K562 (cell line): ENCODE measurements around the gene HRAS. TPM values are rescaled to one million over a fixed set of nuclear protein-coding genes. Genes with fewer than 3 reads are reported as not detected.

Experiments used
- DACH1 ChIP-seq: fragments of 450-650 bp; IDR thresholded peaks from 2 replicates; pipeline ENCODE4 v1.6.1; 2018; ENCODE audit not compliant: partially characterized antibody
- FOSL1 ChIP-seq: fragments of 200-800 bp; sonication (Bioruptor generic); conservative IDR thresholded peaks from 2 replicates; pipeline ENCODE4 v1.6.1; 2016; ENCODE audit warnings: missing genetic modification characterization, missing compliant biosample characterization
- GATAD2A ChIP-seq: fragments of 450-650 bp; IDR thresholded peaks from 2 replicates; pipeline ENCODE4 v1.6.1; 2017
- HSF4 ChIP-seq: fragments of 250-450 bp; sonication (Bioruptor Pico); IDR thresholded peaks from 2 replicates; pipeline ENCODE4 v2.1.2; 2022; ENCODE audit warnings: mild to moderate bottlenecking, moderate library complexity, borderline replicate concordance
- MGA ChIP-seq: fragments of 450-650 bp; IDR thresholded peaks from 2 replicates; pipeline ENCODE4 v1.6.1; 2016; ENCODE audit warnings: mild to moderate bottlenecking, moderate library complexity
- RCOR1 ChIP-seq, 2 experiments: IDR thresholded peaks; 2 replicates each; pipeline ENCODE4 v1.6.1; 2012; ENCODE audit warnings: low read depth in 2 of 2, low read length in 2 of 2, borderline replicate concordance in 1 of 2, improper control_type of control experiment in 1 of 2
- TBP ChIP-seq: optimal IDR thresholded peaks from 2 replicates; pipeline ENCODE3; 2011; ENCODE audit warnings: low read depth, low read length, improper control_type of control experiment
- ZKSCAN8 ChIP-seq: fragments of 200-800 bp; sonication (Bioruptor generic); IDR thresholded peaks from 2 replicates; pipeline ENCODE4 v1.6.1; 2016; ENCODE audit warnings: missing genetic modification characterization, missing compliant biosample characterization
- ZNF165 ChIP-seq: fragments of 250-450 bp; sonication (Bioruptor Pico); IDR thresholded peaks from 2 replicates; pipeline ENCODE4 v1.4.0; 2020; ENCODE audit warnings: borderline replicate concordance
- polyA plus RNA-seq, 8 experiments: library from polyadenylated mRNA; depleted of rRNA in 4 of 8; stranded (reverse) in 5 of 8; unstranded in 3 of 8; fragments of >200 nt; fragmentation: Nextera tagmentation in 2 of 8; fragmentation: Illumina TruSeq in 1 of 8; extraction: Ambion mirVana in 2 of 8; extraction: Trizol in 1 of 8; gene quantifications; 2 replicates each; pipeline versions ENCODE4 v1.2.1 to v1.2.3, GENCODE V29; 2011 to 2014; ENCODE audit warnings: inconsistent platforms in 1 of 8, missing spikeins in 1 of 8
- total RNA-seq, 7 experiments: library from RNA; depleted of rRNA in 6 of 7; stranded (reverse); fragments of >200 nt in 6 of 7; fragmentation: Illumina TruSeq in 2 of 7; extraction: Trizol in 2 of 7; gene quantifications; 2 replicates each; pipeline versions ENCODE4 v1.2.1 to v1.2.3, GENCODE V29; 2011 to 2021; ENCODE audit warnings: low replicate concordance in 1 of 7

Gene HRAS
- total and polyA plus RNA-seq, 9 of the 15 experiments (the other 6 are each of a cell fraction or from before 2014, with no cell fraction given): 2.8 to 73.5 (median 29.6) TPM

- TF ChIP-seq MGA (no peak), GATAD2A (no peak), ZKSCAN8 (CRISPR knock-in tag) (no peak), HSF4 (CRISPR knock-in tag) (no peak), TBP (peak; percentile 97), FOSL1 (tag) (0 out of 2 replicates have a peak, but pooled peaks have one; percentile 31), DACH1 (peak; percentile 48), ZNF165 (CRISPR knock-in tag) (no peak), RCOR1 (IDR thresholded peaks at IDR 0.05; ENCODE audit: borderline replicate concordance in 1 of 2, low read depth in 2 of 2, low read length in 2 of 2) (0 out of 4 replicates have a peak, but pooled peaks of 1 of the 2 experiments have one; percentile 25)
Observed at GRCh38 chr11:575996-576768, 40.8 kb upstream of the HRAS start, which contains the start of gene PHRF1 (continued).
